ENCODE results near the gene CD151.

DNA sequence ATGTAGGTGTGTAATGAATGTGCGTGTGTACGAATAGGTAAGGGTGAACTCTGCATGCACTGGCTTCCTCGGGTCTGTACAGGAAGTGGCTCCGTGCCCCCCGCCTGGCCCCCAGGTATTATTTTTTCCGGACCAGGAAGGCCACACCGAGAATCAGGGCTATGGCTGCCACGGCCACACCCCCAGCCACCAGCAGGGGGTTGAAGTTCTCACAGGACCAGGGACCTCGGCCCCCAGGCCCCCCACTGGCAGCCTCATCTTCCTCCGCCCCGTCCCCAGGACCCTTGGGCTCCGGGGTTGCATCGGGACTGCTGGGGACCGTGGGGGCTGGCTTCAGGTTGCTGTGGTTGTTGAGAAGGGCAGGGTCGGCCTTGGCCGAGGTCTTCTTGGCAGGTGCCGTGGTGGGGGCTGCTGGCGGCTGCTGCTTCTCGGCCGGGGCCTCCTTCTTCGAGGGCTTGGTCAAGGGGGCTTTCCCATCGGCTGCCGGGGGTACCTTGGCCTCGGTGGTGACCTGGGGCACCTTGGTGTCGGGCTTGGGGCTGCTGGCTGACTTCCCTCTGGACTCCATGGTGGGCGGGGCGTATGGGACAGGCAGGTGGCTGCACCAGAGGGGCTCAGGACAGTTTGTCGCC lies 44.6 kb upstream of the CD151 start:
- TF ChIP-seq, protein P1, sequence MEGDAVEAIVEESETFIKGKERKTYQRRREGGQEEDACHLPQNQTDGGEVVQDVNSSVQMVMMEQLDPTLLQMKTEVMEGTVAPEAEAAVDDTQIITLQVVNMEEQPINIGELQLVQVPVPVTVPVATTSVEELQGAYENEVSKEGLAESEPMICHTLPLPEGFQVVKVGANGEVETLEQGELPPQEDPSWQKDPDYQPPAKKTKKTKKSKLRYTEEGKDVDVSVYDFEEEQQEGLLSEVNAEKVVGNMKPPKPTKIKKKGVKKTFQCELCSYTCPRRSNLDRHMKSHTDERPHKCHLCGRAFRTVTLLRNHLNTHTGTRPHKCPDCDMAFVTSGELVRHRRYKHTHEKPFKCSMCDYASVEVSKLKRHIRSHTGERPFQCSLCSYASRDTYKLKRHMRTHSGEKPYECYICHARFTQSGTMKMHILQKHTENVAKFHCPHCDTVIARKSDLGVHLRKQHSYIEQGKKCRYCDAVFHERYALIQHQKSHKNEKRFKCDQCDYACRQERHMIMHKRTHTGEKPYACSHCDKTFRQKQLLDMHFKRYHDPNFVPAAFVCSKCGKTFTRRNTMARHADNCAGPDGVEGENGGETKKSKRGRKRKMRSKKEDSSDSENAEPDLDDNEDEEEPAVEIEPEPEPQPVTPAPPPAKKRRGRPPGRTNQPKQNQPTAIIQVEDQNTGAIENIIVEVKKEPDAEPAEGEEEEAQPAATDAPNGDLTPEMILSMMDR (conservative IDR thresholded peaks at IDR 0.05; ENCODE audit: low read depth, low read length): no peak
- TF ChIP-seq EZH2 (IDR thresholded peaks at IDR 0.05; ENCODE audit: borderline replicate concordance, low read depth, low read length, poor library complexity, severe bottlenecking): no peak
